ENCODE measurements around the gene TMEM184A.

Gene TMEM184A

DNA sequence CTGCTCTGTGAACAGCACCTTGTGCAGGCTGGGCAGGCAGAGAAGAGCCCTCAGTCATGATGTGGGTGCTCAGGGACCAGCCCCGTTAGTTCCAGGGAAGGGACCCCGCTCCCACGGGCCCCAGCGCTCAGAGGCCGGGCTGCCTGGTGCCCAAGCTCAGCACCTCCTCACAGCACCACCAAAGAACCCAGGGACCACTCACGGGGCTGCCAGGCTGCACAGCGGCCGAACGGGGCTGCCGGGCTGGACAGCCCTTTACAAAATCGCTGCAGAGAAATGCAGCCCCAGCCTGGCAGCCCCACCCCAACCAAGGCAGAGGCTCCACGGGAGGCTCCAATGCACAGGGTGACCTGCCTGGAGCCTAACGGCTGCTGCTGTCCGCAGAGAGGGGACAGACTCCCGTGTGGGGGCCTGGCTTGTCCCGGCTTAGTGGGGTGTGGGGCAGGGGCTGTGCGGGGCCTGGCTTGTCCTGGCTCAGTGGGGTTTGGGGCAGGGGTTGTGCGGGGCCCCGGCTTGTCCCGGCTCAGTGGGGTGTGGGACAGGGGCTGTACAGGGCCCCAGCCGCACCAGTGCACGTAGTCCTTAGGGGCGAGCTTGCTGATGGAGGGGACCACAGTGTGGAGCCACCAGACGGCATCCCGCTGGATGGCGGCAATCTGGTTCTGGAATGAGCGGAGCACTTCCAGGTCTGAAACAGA is 61.0 kb downstream of the TMEM184A start:
- Histone ChIP-seq H3K4me1 (ENCODE audit: control insufficient read depth, insufficient read depth, low read length) (no peaks in the 10 kb centered on the region), H3K36me3 (ENCODE audit: control insufficient read depth, insufficient read depth, low read length) (peaks cover 88% of the 10 kb centered on the region), H3K27ac (ENCODE audit: low read depth, low read length) (no peak overlapping the region), H3K4me3 (ENCODE audit: low read depth, low read length) (no peak overlapping the region), H3K9me3 (ENCODE audit: control insufficient read depth, insufficient read depth, low read depth, low read length) (no peaks in the 10 kb centered on the region), H3K27me3 (ENCODE audit: control insufficient read depth, insufficient read depth, low read length) (no peaks in the 10 kb centered on the region), H3K9ac (ENCODE audit: low read length) (no peak overlapping the region)

DNA sequence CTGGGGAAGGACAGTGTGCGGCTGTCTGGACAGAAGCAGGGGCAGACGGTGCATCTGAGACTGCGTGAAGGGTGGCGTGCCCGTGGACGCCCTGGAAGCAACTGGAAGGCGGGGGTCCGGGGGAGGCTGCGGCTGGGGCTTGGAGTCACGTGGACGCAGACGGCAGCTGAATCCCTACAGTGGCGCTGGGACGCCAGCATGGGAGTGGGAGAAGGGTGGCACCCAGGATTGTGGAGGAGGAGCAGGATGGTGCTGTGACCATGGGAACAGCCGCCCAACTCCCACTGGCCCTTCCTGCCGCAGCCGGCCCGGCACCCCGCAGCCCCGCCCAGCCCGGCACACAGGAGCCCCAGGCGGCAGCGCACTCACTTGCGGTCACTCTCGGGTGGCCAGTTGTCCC is 61.6 kb downstream of the TMEM184A start:
- H3K36me3 ChIP-seq (ENCODE audit: control insufficient read depth, insufficient read depth, low read length): peaks cover 88% of the 10 kb centered on the region
- no peak overlapping the region for H3K9ac ChIP-seq (ENCODE audit: low read length)
- H3K9me3 ChIP-seq (ENCODE audit: control insufficient read depth, insufficient read depth, low read depth, low read length): no peaks in the 10 kb centered on the region
- H3K27ac ChIP-seq (ENCODE audit: low read depth, low read length): no peak overlapping the region
- H3K4me3 ChIP-seq (ENCODE audit: low read depth, low read length): no peak overlapping the region
- no peaks in the 10 kb centered on the region for H3K4me1 ChIP-seq (ENCODE audit: control insufficient read depth, insufficient read depth, low read length)
- no peaks in the 10 kb centered on the region for H3K27me3 ChIP-seq (ENCODE audit: control insufficient read depth, insufficient read depth, low read length)

DNA sequence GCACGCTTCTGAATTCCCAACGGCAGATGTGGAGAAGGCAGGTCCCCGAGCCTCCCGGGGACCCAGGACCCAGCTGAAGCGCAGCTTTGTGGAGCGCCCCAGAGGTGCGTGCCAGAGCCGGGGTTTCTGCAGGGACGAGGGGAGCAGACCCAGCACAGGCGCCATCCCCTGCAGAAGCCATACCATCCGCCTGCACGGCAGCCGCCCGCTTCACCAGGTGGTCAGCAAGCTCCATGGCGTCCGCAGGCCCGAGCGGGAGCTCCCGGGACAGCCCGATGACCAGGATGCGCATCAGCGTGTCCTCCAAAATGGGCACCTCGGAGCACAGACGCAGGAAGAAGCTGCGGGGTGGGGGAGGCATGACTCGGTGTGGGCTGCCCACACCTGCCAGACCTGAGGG is 62.4 kb downstream of the TMEM184A start:
- peaks cover 90% of the 10 kb centered on the region for H3K36me3 ChIP-seq (ENCODE audit: control insufficient read depth, insufficient read depth, low read length)

DNA sequence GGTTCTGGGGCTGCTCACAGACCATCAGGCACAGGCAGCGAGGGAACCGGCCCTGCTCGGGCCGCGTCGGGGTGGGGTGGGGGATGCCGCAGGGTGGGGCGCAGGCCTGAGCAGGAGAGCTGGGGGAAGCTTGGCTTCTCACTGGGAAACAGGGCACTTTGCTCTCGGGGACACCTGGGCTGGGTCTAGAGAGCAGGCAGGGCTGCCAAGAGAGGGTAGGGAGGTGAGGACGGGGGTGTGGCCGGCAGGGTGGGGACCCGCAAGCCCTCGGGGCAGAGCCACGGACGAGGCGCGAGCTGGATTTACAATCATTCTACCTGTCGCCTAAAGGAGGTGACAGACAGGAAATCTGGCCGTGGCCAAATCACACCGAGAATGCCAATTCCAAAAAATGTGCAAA is 62.9 kb downstream of the TMEM184A start:
- Histone ChIP-seq H3K9ac (ENCODE audit: low read length) (no peak overlapping the region), H3K9me3 (ENCODE audit: control insufficient read depth, insufficient read depth, low read depth, low read length) (no peaks in the 10 kb centered on the region), H3K4me1 (ENCODE audit: control insufficient read depth, insufficient read depth, low read length) (no peaks in the 10 kb centered on the region), H3K4me3 (ENCODE audit: low read depth, low read length) (no peak overlapping the region), H3K36me3 (ENCODE audit: control insufficient read depth, insufficient read depth, low read length) (peaks cover 91% of the 10 kb centered on the region), H3K27me3 (ENCODE audit: control insufficient read depth, insufficient read depth, low read length) (no peaks in the 10 kb centered on the region), H3K27ac (ENCODE audit: low read depth, low read length) (no peak overlapping the region)

More for the DNA sequence above, 62.4 kb downstream of the TMEM184A start:
- Histone ChIP-seq H3K27me3 (ENCODE audit: control insufficient read depth, insufficient read depth, low read length) (no peaks in the 10 kb centered on the region), H3K4me3 (ENCODE audit: low read depth, low read length) (no peak overlapping the region), H3K27ac (ENCODE audit: low read depth, low read length) (no peak overlapping the region), H3K9ac (ENCODE audit: low read length) (no peak overlapping the region), H3K9me3 (ENCODE audit: control insufficient read depth, insufficient read depth, low read depth, low read length) (no peaks in the 10 kb centered on the region), H3K4me1 (ENCODE audit: control insufficient read depth, insufficient read depth, low read length) (no peaks in the 10 kb centered on the region)

DNA sequence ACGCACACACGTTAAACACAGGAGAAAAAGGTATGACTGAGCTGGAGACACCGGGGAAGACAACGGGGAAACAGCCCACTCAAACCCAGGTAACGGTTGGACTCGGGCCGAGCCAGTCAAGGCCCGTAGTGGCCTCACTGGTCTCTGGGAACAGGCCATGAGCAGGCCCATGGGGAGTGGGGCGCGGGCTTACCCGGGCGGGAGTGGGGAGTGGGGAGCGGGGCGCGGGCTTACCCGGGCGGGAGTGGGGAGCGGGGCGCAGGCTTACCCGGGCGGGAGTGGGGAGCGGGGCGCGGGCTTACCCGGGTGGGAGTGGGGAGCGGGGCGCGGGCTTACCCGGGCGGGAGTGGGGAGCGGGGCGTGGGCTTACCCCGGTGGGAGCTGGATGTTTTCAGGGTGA is 63.4 kb downstream of the TMEM184A start:
- no peaks in the 10 kb centered on the region for H3K27me3 ChIP-seq (ENCODE audit: control insufficient read depth, insufficient read depth, low read length)
- no peak overlapping the region for H3K4me3 ChIP-seq (ENCODE audit: low read depth, low read length)
- H3K27ac ChIP-seq (ENCODE audit: low read depth, low read length): no peak overlapping the region
- peaks cover 91% of the 10 kb centered on the region for H3K36me3 ChIP-seq (ENCODE audit: control insufficient read depth, insufficient read depth, low read length)
- no peaks in the 10 kb centered on the region for H3K4me1 ChIP-seq (ENCODE audit: control insufficient read depth, insufficient read depth, low read length)
- no peak overlapping the region for H3K9ac ChIP-seq (ENCODE audit: low read length)
- no peaks in the 10 kb centered on the region for H3K9me3 ChIP-seq (ENCODE audit: control insufficient read depth, insufficient read depth, low read depth, low read length)

Measured in HUES6 (cell line).